K562 treated with DMSO at 1 percent for 48 hours (cell line): Measurements from ENCODE around the gene ISOC1. TPM values are rescaled to one million over a fixed set of nuclear protein-coding genes. Genes with fewer than 3 reads are reported as not detected.

Experiments
- total RNA-seq: library from RNA; unstranded; fragments of 300-600 nt; gene quantifications from 2 replicates; pipeline ENCODE4 v1.2.3, GENCODE V29; 2022; ENCODE audit warnings: low replicate concordance; ENCODE audit errors: extremely low read depth

Gene ISOC1
- total RNA-seq = not detected in 2 replicates

GRCh38 chr5:129094087-129094923 lies at the start of gene ISOC1:
Gene ISOC1, plus strand, starts transcription at chr5:129094749. Its CDS starts 18 bp downstream, at chr5:129094767.

Other genes with a start within 250 kb of the ISOC1 start
- gene SLC27A6, start 129.3 kb upstream of the ISOC1 start, total RNA-seq = not detected in 2 replicates